OCI-LY3 (cell line): Measurements from ENCODE around the gene ITK.

ENCODE experiments used
- H2AFZ ChIP-seq: fragments of 200-600, 300-600 bp; shearing (Covaris generic); 2 replicates; pipeline ENCODE4 v1.6.0; 2014; ENCODE audit warnings: antibody characterized with exemption, low read depth, low read length
- H3K27ac ChIP-seq: fragments of 200-600, 300-600 bp; sonication (generic); 2 replicates; pipeline ENCODE4 v1.5.1; 2014; ENCODE audit warnings: mild to moderate bottlenecking, low read length, moderate library complexity, mixed read lengths
- H3K27me3 ChIP-seq: fragments of 200-600, 300-600 bp; sonication (generic); 2 replicates; pipeline ENCODE4 v1.6.1; 2014; ENCODE audit warnings: low read depth, low read length, mixed read lengths
- H3K36me3 ChIP-seq: fragments of 200-600, 300-600 bp; sonication (generic); replicated peaks from 2 replicates; pipeline ENCODE3; 2014; ENCODE audit warnings: low read depth, low read length, mixed read lengths
- H3K4me1 ChIP-seq: fragments of 300-600, 200-600 bp; sonication (generic); 2 replicates; pipeline ENCODE4 v1.6.1; 2014; ENCODE audit warnings: low read length, mixed read lengths
- H3K4me2 ChIP-seq: fragments of 200-600, 300-600 bp; sonication (generic); 2 replicates; pipeline ENCODE4 v1.6.1; 2014; ENCODE audit warnings: low read length, mixed read lengths
- H3K4me3 ChIP-seq: fragments of 300-600, 200-600 bp; sonication (generic); 2 replicates; pipeline ENCODE4 v1.5.1; 2014; ENCODE audit warnings: antibody characterized with exemption, mild to moderate bottlenecking, low read length, moderate library complexity
- H3K79me2 ChIP-seq: fragments of 300-600, 200-600 bp; shearing (Covaris generic); 2 replicates; pipeline ENCODE4 v1.6.1; 2014; ENCODE audit warnings: mild to moderate bottlenecking, low read length, mixed read lengths
- H3K9ac ChIP-seq: fragments of 300-600, 200-600 bp; shearing (Covaris generic); 2 replicates; pipeline ENCODE4 v1.6.0; 2014; ENCODE audit warnings: mild to moderate bottlenecking, low read length, moderate library complexity
- H3K9me3 ChIP-seq: fragments of 200-600, 300-600 bp; shearing (Covaris generic); 2 replicates; pipeline ENCODE4 v1.6.1; 2014; ENCODE audit warnings: low read length, mixed read lengths; ENCODE audit not compliant: insufficient read depth
- H4K20me1 ChIP-seq: fragments of 200-600, 300-600 bp; sonication (generic); 2 replicates; pipeline ENCODE4 v1.6.1; 2016; ENCODE audit warnings: low read length, mixed read lengths; ENCODE audit not compliant: insufficient read depth
- EZH2phosphoT487 ChIP-seq: fragments of 200-600 bp; shearing (Covaris generic); IDR thresholded peaks from 2 replicates; pipeline ENCODE4 v1.6.1; 2018; ENCODE audit warnings: antibody characterized with exemption, mixed run types, low read depth
- TF ChIP-seq, protein P1 (sequence below): fragments of 200-600, 300-600 bp; sonication (generic); IDR thresholded peaks from 2 replicates; pipeline ENCODE4 v1.5.1; 2014; ENCODE audit warnings: antibody characterized with exemption, low read length, low read depth

ITK gene

DNA sequence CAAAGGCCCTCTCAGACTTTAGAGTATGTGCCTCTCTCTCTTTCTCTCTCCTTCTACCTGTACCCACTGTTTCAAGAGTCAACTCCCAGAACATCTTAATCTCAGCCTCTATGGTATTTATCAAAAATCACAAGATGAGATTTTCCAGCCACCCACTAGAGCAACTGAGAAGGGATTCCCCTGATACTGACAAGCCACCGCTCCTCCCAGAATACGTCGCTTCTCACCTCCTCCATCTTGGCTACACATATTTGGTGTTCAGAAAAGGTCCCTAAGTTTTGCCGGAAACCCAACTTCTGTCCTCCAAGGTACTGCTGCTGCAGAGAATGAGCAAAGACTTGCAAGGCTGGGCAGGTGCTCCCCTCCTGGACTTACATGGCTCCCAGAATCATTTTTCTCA, 20.6 kb upstream of the ITK start:
- no peak overlapping the region for H2AFZ ChIP-seq
- H3K27ac ChIP-seq = no peak overlapping the region
- no peak overlapping the region for H3K4me3 ChIP-seq
- no peak overlapping the region for H3K4me2 ChIP-seq
- no peaks in the 10 kb centered on the region for H3K79me2 ChIP-seq
- H3K27me3 ChIP-seq = peaks cover 5% of the 10 kb centered on the region; the same call in 1 of the 2 replicates
- no peak for TF ChIP-seq EZH2phosphoT487
- TF ChIP-seq, protein P1, sequence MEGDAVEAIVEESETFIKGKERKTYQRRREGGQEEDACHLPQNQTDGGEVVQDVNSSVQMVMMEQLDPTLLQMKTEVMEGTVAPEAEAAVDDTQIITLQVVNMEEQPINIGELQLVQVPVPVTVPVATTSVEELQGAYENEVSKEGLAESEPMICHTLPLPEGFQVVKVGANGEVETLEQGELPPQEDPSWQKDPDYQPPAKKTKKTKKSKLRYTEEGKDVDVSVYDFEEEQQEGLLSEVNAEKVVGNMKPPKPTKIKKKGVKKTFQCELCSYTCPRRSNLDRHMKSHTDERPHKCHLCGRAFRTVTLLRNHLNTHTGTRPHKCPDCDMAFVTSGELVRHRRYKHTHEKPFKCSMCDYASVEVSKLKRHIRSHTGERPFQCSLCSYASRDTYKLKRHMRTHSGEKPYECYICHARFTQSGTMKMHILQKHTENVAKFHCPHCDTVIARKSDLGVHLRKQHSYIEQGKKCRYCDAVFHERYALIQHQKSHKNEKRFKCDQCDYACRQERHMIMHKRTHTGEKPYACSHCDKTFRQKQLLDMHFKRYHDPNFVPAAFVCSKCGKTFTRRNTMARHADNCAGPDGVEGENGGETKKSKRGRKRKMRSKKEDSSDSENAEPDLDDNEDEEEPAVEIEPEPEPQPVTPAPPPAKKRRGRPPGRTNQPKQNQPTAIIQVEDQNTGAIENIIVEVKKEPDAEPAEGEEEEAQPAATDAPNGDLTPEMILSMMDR = no peak
- no peaks in the 10 kb centered on the region for H3K9me3 ChIP-seq
- no peaks in the 10 kb centered on the region for H4K20me1 ChIP-seq
- H3K36me3 ChIP-seq = no peaks in the 10 kb centered on the region
- no peaks in the 10 kb centered on the region for H3K4me1 ChIP-seq
- no peak overlapping the region for H3K9ac ChIP-seq

DNA sequence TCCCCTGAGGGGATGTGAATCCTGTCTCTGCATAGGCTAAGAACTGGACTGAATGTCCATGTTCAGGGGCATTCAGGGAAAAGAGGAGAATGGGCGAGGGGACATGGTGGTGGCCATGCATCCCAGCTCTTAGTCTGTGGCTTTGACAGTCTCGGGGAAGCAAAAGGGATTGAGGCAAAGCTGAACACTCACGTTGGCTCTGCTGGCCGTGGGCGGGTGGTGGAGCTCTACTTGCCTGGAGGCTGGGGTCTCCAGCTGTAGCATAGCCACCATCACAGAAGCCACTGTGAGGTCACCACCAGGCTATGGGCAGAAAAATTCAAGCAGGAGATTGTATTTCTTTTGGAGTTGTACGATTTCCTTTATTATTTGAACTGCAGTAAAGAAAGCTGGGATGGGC, 18.6 kb upstream of the ITK start:
- peaks cover 5% of the 10 kb centered on the region; the same call in 1 of the 2 replicates for H3K27me3 ChIP-seq
- H2AFZ ChIP-seq = no peak overlapping the region

DNA sequence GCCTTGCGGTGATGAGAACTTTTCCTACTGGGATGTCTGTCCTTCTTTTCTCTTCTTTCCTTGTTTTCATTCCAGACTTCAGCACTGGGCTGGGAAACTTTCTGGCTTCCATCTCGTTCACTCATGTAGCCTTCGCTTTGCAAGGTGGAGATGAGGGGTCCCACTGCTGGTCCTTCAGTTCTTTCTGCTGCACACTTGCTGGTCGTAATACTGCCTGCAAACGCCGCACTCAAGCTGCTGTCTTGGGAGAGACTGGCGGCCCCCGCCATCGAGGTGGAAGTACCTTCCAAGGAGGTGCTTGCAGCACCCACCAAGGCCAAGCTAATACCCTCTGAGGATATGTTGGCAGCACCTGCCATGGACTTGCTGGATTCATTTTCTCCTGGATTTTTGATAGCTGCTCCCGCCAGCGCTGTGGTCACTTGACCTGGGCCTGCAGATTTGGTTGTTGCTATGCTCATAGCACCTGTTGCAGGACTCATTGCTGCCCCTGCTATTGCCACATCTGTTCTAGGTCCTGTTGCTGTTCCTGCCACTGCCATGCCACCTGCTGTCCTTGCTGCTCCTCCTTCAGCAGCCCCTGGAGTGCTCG, 17.6 kb upstream of the ITK start:
- no peak overlapping the region for H3K9ac ChIP-seq
- no peak overlapping the region for H2AFZ ChIP-seq
- H3K79me2 ChIP-seq = no peaks in the 10 kb centered on the region
- peaks cover 10% of the 10 kb centered on the region; the same call in 1 of the 2 replicates for H3K27me3 ChIP-seq
- no peaks in the 10 kb centered on the region for H3K36me3 ChIP-seq
- TF ChIP-seq EZH2phosphoT487 = no peak
- TF ChIP-seq, protein P1 = no peak
- H3K9me3 ChIP-seq = no peaks in the 10 kb centered on the region
- H4K20me1 ChIP-seq = no peaks in the 10 kb centered on the region
- no peak overlapping the region for H3K27ac ChIP-seq
- no peak overlapping the region for H3K4me2 ChIP-seq
- H3K4me3 ChIP-seq = no peak overlapping the region
- H3K4me1 ChIP-seq = no peaks in the 10 kb centered on the region

More for the DNA sequence above, 18.6 kb upstream of the ITK start:
- Histone ChIP-seq H3K9ac (no peak overlapping the region), H3K27ac (no peak overlapping the region), H3K79me2 (no peaks in the 10 kb centered on the region), H3K4me1 (no peaks in the 10 kb centered on the region), H3K4me2 (no peak overlapping the region), H3K4me3 (no peak overlapping the region), H3K36me3 (no peaks in the 10 kb centered on the region), H4K20me1 (no peaks in the 10 kb centered on the region), H3K9me3 (no peaks in the 10 kb centered on the region)
- TF ChIP-seq, protein P1 = no peak
- no peak for TF ChIP-seq EZH2phosphoT487

DNA sequence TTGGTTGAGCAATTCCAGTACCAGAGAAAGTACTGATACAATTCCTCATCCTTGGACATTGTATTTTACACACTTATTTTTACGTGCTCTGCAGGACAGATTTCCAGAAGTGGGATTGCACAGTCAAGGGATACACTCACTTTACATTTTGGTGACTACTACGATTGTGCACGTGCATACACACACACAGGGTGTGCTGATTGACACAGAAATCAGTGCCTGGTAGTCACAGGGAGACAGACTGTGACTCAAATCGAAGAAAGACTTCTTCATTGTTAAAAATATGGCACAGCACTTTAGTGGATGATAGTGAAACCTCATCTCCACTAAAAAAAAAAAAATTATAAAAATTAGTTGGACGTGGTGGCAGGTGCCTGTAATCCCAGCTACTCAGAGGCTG, 16.1 kb upstream of the ITK start:
- Histone ChIP-seq H3K27me3 (peaks cover 10% of the 10 kb centered on the region; the same call in 1 of the 2 replicates), H3K4me3 (no peak overlapping the region), H3K9ac (no peak overlapping the region), H3K36me3 (no peaks in the 10 kb centered on the region), H3K9me3 (no peaks in the 10 kb centered on the region), H3K79me2 (no peaks in the 10 kb centered on the region), H3K27ac (no peak overlapping the region), H3K4me1 (no peaks in the 10 kb centered on the region), H3K4me2 (no peak overlapping the region), H2AFZ (no peak overlapping the region), H4K20me1 (no peaks in the 10 kb centered on the region)
- no peak for TF ChIP-seq EZH2phosphoT487
- TF ChIP-seq, protein P1 = no peak
